GM12878 (cell line): ENCODE results near the gene KRT75. TPM values are rescaled to one million over a fixed set of nuclear protein-coding genes. Genes with fewer than 3 reads are reported as not detected.

ENCODE experiments used
- ATAC-seq: fragments of 200-7000 bp; cut with Tn5 transposase; 3 replicates; pipeline ENCODE4 v1.9.1; 2020; ENCODE audit warnings: mild to moderate bottlenecking, moderate library complexity
- BruUV-seq: library from RNA; stranded (reverse); fragments of 400-500 nt; replicated peaks from 2 replicates; lab custom pipeline; 2021; lab: Mats Ljungman, UMichigan
- CTCF ChIA-PET: fragments of 300-600 bp; sonication (Branson Sonifier 250); formaldehyde crosslinking; extraction: SDS; loops from one replicate; lab custom pipeline; 2021; ENCODE audit warnings: inconsistent platforms; lab: Yijun Ruan, JAX
- POLR2A ChIA-PET: fragments of 350-600 bp; formaldehyde crosslinking; extraction: SDS; loops from one replicate; lab custom pipeline; 2021; ENCODE audit warnings: inconsistent platforms; lab: Charles Lee
- RAD21 ChIA-PET: fragments of 300-600 bp; sonication (Branson Sonifier 250); formaldehyde crosslinking; loops from one replicate; lab custom pipeline; 2023; ENCODE audit warnings: antibody characterized with exemption; ENCODE audit not compliant: unreplicated experiment; lab: Charles Lee
- SMC1A ChIA-PET: fragments of 300-600 bp; sonication (Branson Sonifier 250); formaldehyde crosslinking; loops from one replicate; lab custom pipeline; 2023; ENCODE audit not compliant: unreplicated experiment, uncharacterized antibody; lab: Charles Lee
- DNase-seq: peaks from one replicate; pipeline ENCODE4 v3.0.0-alpha.2; 2011; ENCODE audit warnings: low read depth, low spot score
- FAIRE-seq: peaks from 3 replicates; lab custom pipeline; 2011; peaks lifted over from hg19 to GRCh38; lab: Jason Lieb, UNC
- H2AFZ ChIP-seq: 2 replicates; pipeline ENCODE4 v1.6.0; 2011; ENCODE audit warnings: low read depth, low read length, control low read depth; ENCODE audit not compliant: control insufficient read depth
- H3K27ac ChIP-seq: 2 replicates; pipeline ENCODE4 v1.5.1; 2011; ENCODE audit warnings: control low read depth; ENCODE audit not compliant: control insufficient read depth, insufficient read depth
- H3K27me3 ChIP-seq, 2 experiments: replicated peaks in 1 of 2; 2 replicates each; pipeline versions ENCODE4 v1.6.0 to v1.6.1; 2011; ENCODE audit warnings: low read length in 1 of 2; ENCODE audit not compliant: control insufficient read depth in 2 of 2, insufficient read depth in 2 of 2
- H3K36me3 ChIP-seq, 2 experiments: 2 replicates each; pipeline ENCODE4 v1.5.1; 2011; ENCODE audit warnings: low read length in 1 of 2; ENCODE audit not compliant: control insufficient read depth in 2 of 2, insufficient read depth in 2 of 2
- H3K4me1 ChIP-seq: 2 replicates; pipeline ENCODE4 v1.6.1; 2011; ENCODE audit warnings: mild to moderate bottlenecking, low read length, moderate library complexity, mixed read lengths; ENCODE audit not compliant: control insufficient read depth, insufficient read depth
- H3K4me2 ChIP-seq: 2 replicates; pipeline ENCODE4 v1.6.0; 2011; ENCODE audit warnings: control low read depth; ENCODE audit not compliant: control insufficient read depth, insufficient read depth
- H3K4me3 ChIP-seq: fragments of 200-600 bp; sonication (generic); 2 replicates; pipeline ENCODE4 v1.5.1; 2016
- H3K79me2 ChIP-seq: 2 replicates; pipeline ENCODE4 v1.6.0; 2011; ENCODE audit warnings: low read length; ENCODE audit not compliant: control insufficient read depth, insufficient read depth
- H3K9ac ChIP-seq: 2 replicates; pipeline ENCODE4 v1.8.0; 2011; ENCODE audit warnings: low read length, control low read depth, mixed read lengths; ENCODE audit not compliant: control insufficient read depth, insufficient read depth
- H3K9me3 ChIP-seq: replicated peaks from 3 replicates; pipeline ENCODE4 v1.5.1; 2011; ENCODE audit warnings: mild to moderate bottlenecking, low read length; ENCODE audit not compliant: control insufficient read depth, insufficient read depth
- H4K20me1 ChIP-seq: 2 replicates; pipeline ENCODE4 v1.6.0; 2011; ENCODE audit not compliant: control insufficient read depth, insufficient read depth
- ASH2L ChIP-seq: fragments of 300-600, 200-600 bp; sonication (generic); IDR thresholded peaks from 2 replicates; pipeline ENCODE4 v1.6.1; 2017; ENCODE audit warnings: low read depth, mild to moderate bottlenecking, borderline replicate concordance
- BCL11A ChIP-seq: IDR thresholded peaks from 2 replicates; pipeline ENCODE4 v1.6.1; 2011; ENCODE audit warnings: low read depth, low read length
- CBX3 ChIP-seq: fragments of 200-600 bp; sonication (generic); IDR thresholded peaks from 2 replicates; pipeline ENCODE4 v1.6.1; 2016; ENCODE audit warnings: low read depth, borderline replicate concordance
- E2F8 ChIP-seq: fragments of 450-650 bp; IDR thresholded peaks from 2 replicates; pipeline ENCODE4 v1.6.1; 2018; ENCODE audit warnings: mild to moderate bottlenecking, low read depth, moderate library complexity; ENCODE audit not compliant: partially characterized antibody
- EED ChIP-seq: sonication (generic); IDR thresholded peaks from 2 replicates; pipeline ENCODE4 v1.6.1; 2016; ENCODE audit warnings: antibody characterized with exemption, low read depth
- HDAC6 ChIP-seq: fragments of 200-600 bp; sonication (generic); IDR thresholded peaks from one replicate; pipeline ENCODE4 v1.8.0; 2017; ENCODE audit warnings: antibody characterized with exemption; ENCODE audit not compliant: unreplicated experiment
- IKZF1 ChIP-seq: fragments of 450-650 bp; conservative IDR thresholded peaks from 2 replicates; pipeline ENCODE4 v1.6.1; 2017; ENCODE audit warnings: antibody characterized with exemption, mild to moderate bottlenecking
- MEF2A ChIP-seq: IDR thresholded peaks from 2 replicates; pipeline ENCODE4 v1.6.1; 2011; ENCODE audit warnings: low read depth, mild to moderate bottlenecking, low read length, moderate library complexity; ENCODE audit not compliant: insufficient read depth
- MTA2 ChIP-seq: fragments of 450-650 bp; IDR thresholded peaks from 2 replicates; pipeline ENCODE4 v1.6.1; 2016; ENCODE audit warnings: low read depth, mild to moderate bottlenecking, moderate library complexity
- NBN ChIP-seq: fragments of 450-650 bp; IDR thresholded peaks from 2 replicates; pipeline ENCODE4 v1.6.1; 2016
- POLR2A ChIP-seq: IDR thresholded peaks from 2 replicates; pipeline ENCODE4 v1.6.1; 2011; ENCODE audit warnings: low read depth, mild to moderate bottlenecking, low read length
- RB1 ChIP-seq: fragments of 450-650 bp; formaldehyde crosslinking; IDR thresholded peaks from 2 replicates; pipeline ENCODE4 v1.6.1; 2017; ENCODE audit warnings: mild to moderate bottlenecking, borderline replicate concordance
- TARDBP ChIP-seq: IDR thresholded peaks from 2 replicates; pipeline ENCODE4 v1.6.1; 2016; ENCODE audit warnings: borderline replicate concordance
- YBX1 ChIP-seq: fragments of 450-650 bp; IDR thresholded peaks from 2 replicates; pipeline ENCODE4 v1.6.1; 2016; ENCODE audit warnings: antibody characterized with exemption
- ZBTB33 ChIP-seq: fragments of 450-650 bp; IDR thresholded peaks from 2 replicates; pipeline ENCODE4 v1.6.1; 2017; ENCODE audit warnings: mild to moderate bottlenecking
- WGBS: methylation state at CpG from one replicate; pipeline ENCODE4 v1.1.6; 2016; ENCODE audit warnings: low lambda C conversion rate; ENCODE audit not compliant: insufficient replicate concordance, insufficient coverage; ENCODE audit errors: missing lambda C conversion rate; 5-methylcytosine and 5-hydroxymethylcytosine counted together
- in situ Hi-C: fragments of 300-500 bp; cut with MboI; formaldehyde crosslinking; loops from 9 replicates; pipeline ENCODE4 v1.14.3; 2018; ENCODE audit warnings: mixed read lengths
- intact Hi-C: fragments of 100-400 bp; cut with micrococcal nuclease; formaldehyde crosslinking; loops from one replicate; pipeline ENCODE4 v1.14.2; 2022; ENCODE audit not compliant: unreplicated experiment
- polyA plus RNA-seq, 11 experiments: library from polyadenylated mRNA; depleted of rRNA in 4 of 11; unstranded in 6 of 11; stranded (reverse) in 5 of 11; fragments of >200 nt; fragmentation: Nextera tagmentation in 4 of 11; fragmentation: Illumina TruSeq in 1 of 11; extraction: Ambion mirVana in 4 of 11; extraction: Trizol in 1 of 11; gene quantifications; 1 replicate in 1 of 11; 2 replicates in 10 of 11; pipeline versions ENCODE4 v1.2.1 to v1.2.3, GENCODE V29; 2011 to 2016; ENCODE audit warnings: inconsistent platforms in 2 of 11, missing spikeins in 2 of 11, low read depth in 1 of 11
- total RNA-seq, 4 experiments: library from RNA; depleted of rRNA in 3 of 4; stranded (reverse); fragments of >200 nt in 3 of 4; fragmentation: Illumina TruSeq in 1 of 4; extraction: Trizol in 1 of 4; gene quantifications; 2 replicates each; pipeline versions ENCODE4 v1.2.1 to v1.2.3, GENCODE V29; 2013 to 2021
- TF ChIP-seq, protein P1 (sequence below): IDR thresholded peaks from 2 replicates; pipeline ENCODE4 v1.6.1; 2011; ENCODE audit warnings: borderline replicate concordance, low read depth, mild to moderate bottlenecking, moderate library complexity, low read length; ENCODE audit not compliant: insufficient read depth, poor library complexity, severe bottlenecking
- TF ChIP-seq, protein P2 (sequence below): IDR thresholded peaks from 2 replicates; pipeline ENCODE4 v1.6.1; 2012; ENCODE audit warnings: mild to moderate bottlenecking, low read depth, low read length

KRT75 gene
- total and polyA plus RNA-seq, 10 of the 15 experiments (the other 5 are each of a cell fraction or from before 2014, with no cell fraction given), result not detected

- ChIA-PET RAD21 (no interaction called here), SMC1A (no interaction called here), POLR2A (interaction anchor here (0.6 kb wide), 1 partner anchor 610 kb away, joined by 5 read pairs; no protein-coding TSS in a partner anchor), CTCF (no interaction called here)
- Histone ChIP-seq H3K79me2 (no peaks in the 10 kb centered on the region), H3K9ac (no peak overlapping the region), H3K4me3 (no peak overlapping the region), H3K4me1 (no peaks in the 10 kb centered on the region), H3K9me3 (no peaks in the 10 kb centered on the region), H4K20me1 (no peaks in the 10 kb centered on the region), H3K27me3 (no peaks in the 10 kb centered on the region; a peak in 1 of 4 replicates), H3K27ac (no peak overlapping the region), H3K4me2 (no peak overlapping the region), H3K36me3 (no peaks in the 10 kb centered on the region), H2AFZ (no peak overlapping the region)
- WGBS, result 63% methylated on average over 2 of the region's 2 CpGs
- in situ Hi-C loops, result no loop called here
- no TSS peak for BruUV-seq
- ATAC-seq (no peak; the same call in 2 of the 3 replicates), FAIRE-seq (no peak), DNase-seq (no peak)
- intact Hi-C loops, result no loop called here
- no peak for TF ChIP-seq CBX3
- TF ChIP-seq ZBTB33, result no peak
- no peak for TF ChIP-seq RB1
- no peak for TF ChIP-seq TARDBP
- TF ChIP-seq, protein P1, sequence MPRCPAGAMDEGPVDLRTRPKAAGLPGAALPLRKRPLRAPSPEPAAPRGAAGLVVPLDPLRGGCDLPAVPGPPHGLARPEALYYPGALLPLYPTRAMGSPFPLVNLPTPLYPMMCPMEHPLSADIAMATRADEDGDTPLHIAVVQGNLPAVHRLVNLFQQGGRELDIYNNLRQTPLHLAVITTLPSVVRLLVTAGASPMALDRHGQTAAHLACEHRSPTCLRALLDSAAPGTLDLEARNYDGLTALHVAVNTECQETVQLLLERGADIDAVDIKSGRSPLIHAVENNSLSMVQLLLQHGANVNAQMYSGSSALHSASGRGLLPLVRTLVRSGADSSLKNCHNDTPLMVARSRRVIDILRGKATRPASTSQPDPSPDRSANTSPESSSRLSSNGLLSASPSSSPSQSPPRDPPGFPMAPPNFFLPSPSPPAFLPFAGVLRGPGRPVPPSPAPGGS, result no peak
- no peak for TF ChIP-seq E2F8
- no peak for TF ChIP-seq NBN
- no peak for TF ChIP-seq BCL11A
- no peak for TF ChIP-seq EED
- no peak; the same call in 1 of the 2 replicates for TF ChIP-seq IKZF1
- no peak for TF ChIP-seq HDAC6
- no peak for TF ChIP-seq POLR2A
- TF ChIP-seq MTA2, result no peak
- TF ChIP-seq, protein P2, sequence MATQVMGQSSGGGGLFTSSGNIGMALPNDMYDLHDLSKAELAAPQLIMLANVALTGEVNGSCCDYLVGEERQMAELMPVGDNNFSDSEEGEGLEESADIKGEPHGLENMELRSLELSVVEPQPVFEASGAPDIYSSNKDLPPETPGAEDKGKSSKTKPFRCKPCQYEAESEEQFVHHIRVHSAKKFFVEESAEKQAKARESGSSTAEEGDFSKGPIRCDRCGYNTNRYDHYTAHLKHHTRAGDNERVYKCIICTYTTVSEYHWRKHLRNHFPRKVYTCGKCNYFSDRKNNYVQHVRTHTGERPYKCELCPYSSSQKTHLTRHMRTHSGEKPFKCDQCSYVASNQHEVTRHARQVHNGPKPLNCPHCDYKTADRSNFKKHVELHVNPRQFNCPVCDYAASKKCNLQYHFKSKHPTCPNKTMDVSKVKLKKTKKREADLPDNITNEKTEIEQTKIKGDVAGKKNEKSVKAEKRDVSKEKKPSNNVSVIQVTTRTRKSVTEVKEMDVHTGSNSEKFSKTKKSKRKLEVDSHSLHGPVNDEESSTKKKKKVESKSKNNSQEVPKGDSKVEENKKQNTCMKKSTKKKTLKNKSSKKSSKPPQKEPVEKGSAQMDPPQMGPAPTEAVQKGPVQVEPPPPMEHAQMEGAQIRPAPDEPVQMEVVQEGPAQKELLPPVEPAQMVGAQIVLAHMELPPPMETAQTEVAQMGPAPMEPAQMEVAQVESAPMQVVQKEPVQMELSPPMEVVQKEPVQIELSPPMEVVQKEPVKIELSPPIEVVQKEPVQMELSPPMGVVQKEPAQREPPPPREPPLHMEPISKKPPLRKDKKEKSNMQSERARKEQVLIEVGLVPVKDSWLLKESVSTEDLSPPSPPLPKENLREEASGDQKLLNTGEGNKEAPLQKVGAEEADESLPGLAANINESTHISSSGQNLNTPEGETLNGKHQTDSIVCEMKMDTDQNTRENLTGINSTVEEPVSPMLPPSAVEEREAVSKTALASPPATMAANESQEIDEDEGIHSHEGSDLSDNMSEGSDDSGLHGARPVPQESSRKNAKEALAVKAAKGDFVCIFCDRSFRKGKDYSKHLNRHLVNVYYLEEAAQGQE, result no peak
- TF ChIP-seq MEF2A, result no peak
- no peak for TF ChIP-seq YBX1
- no peak for TF ChIP-seq ASH2L
Observed at GRCh38 chr12:52402377-52402776, 31.8 kb downstream of the KRT75 start.
